ENCODE data around the gene ITGB6.

GRCh38 chr2:160232905-160233475, 32.9 kb upstream of the ITGB6 start:
- no peak for TF ChIP-seq POLR2A (IDR thresholded peaks at IDR 0.05)
- TF ChIP-seq, protein P1, sequence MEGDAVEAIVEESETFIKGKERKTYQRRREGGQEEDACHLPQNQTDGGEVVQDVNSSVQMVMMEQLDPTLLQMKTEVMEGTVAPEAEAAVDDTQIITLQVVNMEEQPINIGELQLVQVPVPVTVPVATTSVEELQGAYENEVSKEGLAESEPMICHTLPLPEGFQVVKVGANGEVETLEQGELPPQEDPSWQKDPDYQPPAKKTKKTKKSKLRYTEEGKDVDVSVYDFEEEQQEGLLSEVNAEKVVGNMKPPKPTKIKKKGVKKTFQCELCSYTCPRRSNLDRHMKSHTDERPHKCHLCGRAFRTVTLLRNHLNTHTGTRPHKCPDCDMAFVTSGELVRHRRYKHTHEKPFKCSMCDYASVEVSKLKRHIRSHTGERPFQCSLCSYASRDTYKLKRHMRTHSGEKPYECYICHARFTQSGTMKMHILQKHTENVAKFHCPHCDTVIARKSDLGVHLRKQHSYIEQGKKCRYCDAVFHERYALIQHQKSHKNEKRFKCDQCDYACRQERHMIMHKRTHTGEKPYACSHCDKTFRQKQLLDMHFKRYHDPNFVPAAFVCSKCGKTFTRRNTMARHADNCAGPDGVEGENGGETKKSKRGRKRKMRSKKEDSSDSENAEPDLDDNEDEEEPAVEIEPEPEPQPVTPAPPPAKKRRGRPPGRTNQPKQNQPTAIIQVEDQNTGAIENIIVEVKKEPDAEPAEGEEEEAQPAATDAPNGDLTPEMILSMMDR (IDR thresholded peaks at IDR 0.05), result no peak
